Cardiac fibroblast (primary cell): ENCODE data around the gene USP50.
"Not testable (repeated sequence)": the region's sequence is repeated elsewhere in the genome, so short reads cannot be mapped to it uniquely, and the experiment has no call there.

ENCODE experiments used
- DNase-seq, 2 donors: peaks; one replicate each; pipeline versions ENCODE4 v3.0.0 to v3.0.0-alpha.2; 2010; ENCODE audit warnings: low read depth in 2 of 2
- H3K4me3 ChIP-seq, 2 donors: replicated peaks in 1 of 2; 1 replicate in 1 of 2; 2 replicates in 1 of 2; pipeline ENCODE4 v1.5.1; 2011; ENCODE audit warnings: low read depth in 2 of 2, low read length in 2 of 2, mild to moderate bottlenecking in 2 of 2, moderate library complexity in 1 of 2
- CTCF ChIP-seq: IDR thresholded peaks from one replicate; pipeline ENCODE4 v1.5.1; 2011; ENCODE audit warnings: low read depth, mild to moderate bottlenecking, low read length, inconsistent platforms

The USP50 gene

GRCh38 chr15:50513001-50513400 lies 33.5 kb downstream of the USP50 start:
- H3K4me3 ChIP-seq, result no peak overlapping the region

GRCh38 chr15:50506121-50506520 lies 40.3 kb downstream of the USP50 start:
- DNase-seq, result no peak
- no peak for TF ChIP-seq CTCF
- H3K4me3 ChIP-seq, result no peak overlapping the region

More at GRCh38 chr15:50513001-50513400, 33.5 kb downstream of the USP50 start:
- TF ChIP-seq CTCF, result no peak
- no peak for DNase-seq

- not testable (repeated sequence) for H3K4me3 ChIP-seq, DNase-seq
Measured at GRCh38 chr15:50505656-50506055, 40.8 kb downstream of the USP50 start.

- no peak for DNase-seq
- no peak overlapping the region for H3K4me3 ChIP-seq
- TF ChIP-seq CTCF, result no peak
Measured at GRCh38 chr15:50503144-50503543, 43.3 kb downstream of the USP50 start.

- no peak for DNase-seq
- no peak overlapping the region for H3K4me3 ChIP-seq
- no peak for TF ChIP-seq CTCF
Measured at GRCh38 chr15:50501815-50502214, 44.7 kb downstream of the USP50 start.

GRCh38 chr15:50500352-50500751 lies 46.1 kb downstream of the USP50 start:
- TF ChIP-seq CTCF, result no peak
- DNase-seq, result no peak
- no peak overlapping the region for H3K4me3 ChIP-seq

GRCh38 chr15:50496692-50497091 lies 49.8 kb downstream of the USP50 start:
- no peak overlapping the region for H3K4me3 ChIP-seq
- no peak for TF ChIP-seq CTCF
- no peak for DNase-seq

- not testable (repeated sequence) for DNase-seq, H3K4me3 ChIP-seq
Measured at GRCh38 chr15:50494547-50494946, 51.9 kb downstream of the USP50 start.
